HEK293 (cell line): Measurements from ENCODE around the gene COL25A1.
A peak's percentile ranks its signal among the peaks of the same experiment; 100 is the strongest.

Experiments
- GLI2 ChIP-seq: fragments of 450-650 bp; formaldehyde crosslinking; IDR thresholded peaks from 2 replicates; pipeline ENCODE4; 2017; ENCODE audit warnings: missing biosample characterization, missing genetic modification characterization, low read depth, borderline replicate concordance
- GLI4 ChIP-seq: fragments of 450-650 bp; formaldehyde crosslinking; IDR thresholded peaks from 2 replicates; pipeline ENCODE4 v1.5.1; 2016; ENCODE audit warnings: missing biosample characterization, missing genetic modification characterization
- HIC1 ChIP-seq: fragments of 450-650 bp; formaldehyde crosslinking; IDR thresholded peaks from 2 replicates; pipeline ENCODE4 v1.5.1; 2016; ENCODE audit warnings: missing biosample characterization, missing genetic modification characterization
- MEIS1 ChIP-seq: sonication (generic); formaldehyde crosslinking; IDR thresholded peaks from 2 replicates; pipeline ENCODE4 v1.8.1; 2022; ENCODE audit warnings: missing genetic modification reagents, mild to moderate bottlenecking, borderline replicate concordance
- PRDM4 ChIP-seq: fragments of 450-650 bp; formaldehyde crosslinking; IDR thresholded peaks from 2 replicates; pipeline ENCODE4 v1.5.1; 2017; ENCODE audit warnings: missing biosample characterization, missing genetic modification characterization
- TRIM28 ChIP-seq: IDR thresholded peaks from 2 replicates; pipeline ENCODE4 v1.6.1; 2011; ENCODE audit warnings: low read length, control low read depth, borderline replicate concordance
- ZBTB17 ChIP-seq: fragments of 450-650 bp; formaldehyde crosslinking; IDR thresholded peaks from 2 replicates; pipeline ENCODE4 v1.5.1; 2016; ENCODE audit warnings: missing biosample characterization, missing genetic modification characterization
- ZBTB21 ChIP-seq: fragments of 450-650 bp; formaldehyde crosslinking; IDR thresholded peaks from 2 replicates; pipeline ENCODE4 v1.5.1; 2017; ENCODE audit warnings: missing biosample characterization, missing genetic modification characterization
- ZBTB7A ChIP-seq: fragments of 450-650 bp; formaldehyde crosslinking; IDR thresholded peaks from 2 replicates; pipeline ENCODE4 v1.5.1; 2016; ENCODE audit warnings: low read depth, missing biosample characterization, missing genetic modification characterization
- ZNF223 ChIP-seq: fragments of 450-650 bp; formaldehyde crosslinking; IDR thresholded peaks from 2 replicates; pipeline ENCODE4 v1.5.1; 2016; ENCODE audit warnings: missing biosample characterization, missing genetic modification characterization
- ZNF266 ChIP-seq: fragments of 450-650 bp; formaldehyde crosslinking; IDR thresholded peaks from 2 replicates; pipeline ENCODE4 v1.5.1; 2016; ENCODE audit warnings: missing biosample characterization, missing genetic modification characterization, low read depth
- ZNF341 ChIP-seq: fragments of 450-650 bp; formaldehyde crosslinking; IDR thresholded peaks from 2 replicates; pipeline ENCODE4; 2016; ENCODE audit warnings: low read depth, missing biosample characterization, missing genetic modification characterization
- ZNF555 ChIP-seq: fragments of 450-650 bp; formaldehyde crosslinking; conservative IDR thresholded peaks from 2 replicates; pipeline ENCODE4 v1.5.1; 2017; ENCODE audit warnings: missing biosample characterization, mild to moderate bottlenecking, missing genetic modification characterization, inconsistent platforms
- ZNF624 ChIP-seq: fragments of 450-650 bp; formaldehyde crosslinking; IDR thresholded peaks from 2 replicates; pipeline ENCODE4 v1.5.1; 2017; ENCODE audit warnings: missing biosample characterization, missing genetic modification characterization
- ZNF626 ChIP-seq: fragments of 450-650 bp; sonication (Bioruptor Pico); formaldehyde crosslinking; IDR thresholded peaks from 2 replicates; pipeline ENCODE4 v1.5.1; 2018; ENCODE audit warnings: missing biosample characterization, missing genetic modification characterization, inconsistent platforms
- ZNF670 ChIP-seq: fragments of 450-650 bp; formaldehyde crosslinking; IDR thresholded peaks from 2 replicates; pipeline ENCODE4 v1.5.1; 2016; ENCODE audit warnings: missing biosample characterization, missing genetic modification characterization, low read depth
- ZNF768 ChIP-seq: fragments of 450-650 bp; formaldehyde crosslinking; IDR thresholded peaks from 2 replicates; pipeline ENCODE4 v1.5.1; 2018; ENCODE audit warnings: missing biosample characterization, mild to moderate bottlenecking, missing genetic modification characterization
- ZNF792 ChIP-seq: fragments of 450-650 bp; formaldehyde crosslinking; IDR thresholded peaks from 2 replicates; pipeline ENCODE4 v1.5.1; 2016; ENCODE audit warnings: missing biosample characterization, missing genetic modification characterization
- ZNF843 ChIP-seq: fragments of 450-650 bp; formaldehyde crosslinking; IDR thresholded peaks from 2 replicates; pipeline ENCODE4 v1.5.1; 2016; ENCODE audit warnings: missing biosample characterization, missing genetic modification characterization
- TF ChIP-seq, protein P1 (sequence below): fragments of 450-650 bp; formaldehyde crosslinking; IDR thresholded peaks from 2 replicates; pipeline ENCODE4 v1.5.1; 2016; ENCODE audit warnings: missing biosample characterization, missing genetic modification characterization, borderline replicate concordance
- TF ChIP-seq, protein P2 (sequence below): fragments of 450-650 bp; formaldehyde crosslinking; IDR thresholded peaks from 2 replicates; pipeline ENCODE4 v1.5.1; 2016; ENCODE audit warnings: missing biosample characterization, missing genetic modification characterization
- TF ChIP-seq, protein P3 (sequence below): fragments of 450-650 bp; formaldehyde crosslinking; conservative IDR thresholded peaks from 2 replicates; pipeline ENCODE4 v1.5.1; 2016; ENCODE audit warnings: low read depth, missing biosample characterization, missing genetic modification characterization
- TF ChIP-seq, protein P4 (sequence below): fragments of 450-650 bp; formaldehyde crosslinking; IDR thresholded peaks from 2 replicates; pipeline ENCODE4 v1.5.1; 2016; ENCODE audit warnings: missing biosample characterization, missing genetic modification characterization

Gene COL25A1

DNA sequence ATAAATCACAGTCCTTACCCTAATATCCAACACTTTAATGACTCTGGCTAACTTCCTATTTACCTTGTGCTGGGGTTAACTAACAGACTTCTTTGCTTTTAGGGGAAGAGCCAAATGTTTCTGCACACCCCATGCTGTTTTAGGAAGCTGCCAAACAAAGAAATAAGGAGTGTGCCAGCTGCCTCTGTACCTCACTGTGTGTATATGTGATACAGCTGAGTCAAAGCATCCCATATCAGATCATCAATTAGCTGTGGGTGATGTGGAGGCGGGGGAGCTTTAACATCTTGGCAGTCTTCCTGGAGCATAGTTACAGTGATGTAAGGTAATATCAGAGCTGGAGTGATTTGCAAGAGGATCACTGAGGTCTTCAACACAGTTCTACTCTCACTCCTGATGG lies 95.4 kb downstream of the COL25A1 start (continued):
- TF ChIP-seq PRDM4 (tag by site-specific recombination), result peak; percentile 84
- TF ChIP-seq ZNF624 (tag by site-specific recombination), result no peak
- TF ChIP-seq, protein P1, sequence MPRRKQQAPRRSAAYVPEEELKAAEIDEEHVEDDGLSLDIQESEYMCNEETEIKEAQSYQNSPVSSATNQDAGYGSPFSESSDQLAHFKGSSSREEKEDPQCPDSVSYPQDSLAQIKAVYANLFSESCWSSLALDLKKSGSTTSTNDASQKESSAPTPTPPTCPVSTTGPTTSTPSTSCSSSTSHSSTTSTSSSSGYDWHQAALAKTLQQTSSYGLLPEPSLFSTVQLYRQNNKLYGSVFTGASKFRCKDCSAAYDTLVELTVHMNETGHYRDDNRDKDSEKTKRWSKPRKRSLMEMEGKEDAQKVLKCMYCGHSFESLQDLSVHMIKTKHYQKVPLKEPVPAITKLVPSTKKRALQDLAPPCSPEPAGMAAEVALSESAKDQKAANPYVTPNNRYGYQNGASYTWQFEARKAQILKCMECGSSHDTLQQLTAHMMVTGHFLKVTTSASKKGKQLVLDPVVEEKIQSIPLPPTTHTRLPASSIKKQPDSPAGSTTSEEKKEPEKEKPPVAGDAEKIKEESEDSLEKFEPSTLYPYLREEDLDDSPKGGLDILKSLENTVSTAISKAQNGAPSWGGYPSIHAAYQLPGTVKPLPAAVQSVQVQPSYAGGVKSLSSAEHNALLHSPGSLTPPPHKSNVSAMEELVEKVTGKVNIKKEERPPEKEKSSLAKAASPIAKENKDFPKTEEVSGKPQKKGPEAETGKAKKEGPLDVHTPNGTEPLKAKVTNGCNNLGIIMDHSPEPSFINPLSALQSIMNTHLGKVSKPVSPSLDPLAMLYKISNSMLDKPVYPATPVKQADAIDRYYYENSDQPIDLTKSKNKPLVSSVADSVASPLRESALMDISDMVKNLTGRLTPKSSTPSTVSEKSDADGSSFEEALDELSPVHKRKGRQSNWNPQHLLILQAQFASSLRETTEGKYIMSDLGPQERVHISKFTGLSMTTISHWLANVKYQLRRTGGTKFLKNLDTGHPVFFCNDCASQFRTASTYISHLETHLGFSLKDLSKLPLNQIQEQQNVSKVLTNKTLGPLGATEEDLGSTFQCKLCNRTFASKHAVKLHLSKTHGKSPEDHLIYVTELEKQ (tag by site-specific recombination), result peak; percentile 77; the same call in 1 of the 2 replicates
- TF ChIP-seq TRIM28, result peak; percentile 64; the same call in 1 of the 2 replicates
- TF ChIP-seq, protein P2, sequence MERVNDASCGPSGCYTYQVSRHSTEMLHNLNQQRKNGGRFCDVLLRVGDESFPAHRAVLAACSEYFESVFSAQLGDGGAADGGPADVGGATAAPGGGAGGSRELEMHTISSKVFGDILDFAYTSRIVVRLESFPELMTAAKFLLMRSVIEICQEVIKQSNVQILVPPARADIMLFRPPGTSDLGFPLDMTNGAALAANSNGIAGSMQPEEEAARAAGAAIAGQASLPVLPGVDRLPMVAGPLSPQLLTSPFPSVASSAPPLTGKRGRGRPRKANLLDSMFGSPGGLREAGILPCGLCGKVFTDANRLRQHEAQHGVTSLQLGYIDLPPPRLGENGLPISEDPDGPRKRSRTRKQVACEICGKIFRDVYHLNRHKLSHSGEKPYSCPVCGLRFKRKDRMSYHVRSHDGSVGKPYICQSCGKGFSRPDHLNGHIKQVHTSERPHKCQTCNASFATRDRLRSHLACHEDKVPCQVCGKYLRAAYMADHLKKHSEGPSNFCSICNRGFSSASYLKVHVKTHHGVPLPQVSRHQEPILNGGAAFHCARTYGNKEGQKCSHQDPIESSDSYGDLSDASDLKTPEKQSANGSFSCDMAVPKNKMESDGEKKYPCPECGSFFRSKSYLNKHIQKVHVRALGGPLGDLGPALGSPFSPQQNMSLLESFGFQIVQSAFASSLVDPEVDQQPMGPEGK, result peak; percentile 68
- no peak for TF ChIP-seq ZBTB7A (tag by site-specific recombination)
- TF ChIP-seq ZBTB21 (tag by site-specific recombination), result peak; percentile 55; the same call in 1 of the 2 replicates
- TF ChIP-seq MEIS1 (CRISPR knock-in tag), result no peak
- TF ChIP-seq ZBTB17, result peak; percentile 85
- no peak for TF ChIP-seq ZNF266
- TF ChIP-seq ZNF670 (tag by site-specific recombination), result no peak
- no peak for TF ChIP-seq ZNF768 (tag by site-specific recombination)
- no peak for TF ChIP-seq ZNF792 (tag by site-specific recombination)
- no peak for TF ChIP-seq GLI4
- no peak for TF ChIP-seq ZNF626 (tag by site-specific recombination)
- TF ChIP-seq, protein P3, sequence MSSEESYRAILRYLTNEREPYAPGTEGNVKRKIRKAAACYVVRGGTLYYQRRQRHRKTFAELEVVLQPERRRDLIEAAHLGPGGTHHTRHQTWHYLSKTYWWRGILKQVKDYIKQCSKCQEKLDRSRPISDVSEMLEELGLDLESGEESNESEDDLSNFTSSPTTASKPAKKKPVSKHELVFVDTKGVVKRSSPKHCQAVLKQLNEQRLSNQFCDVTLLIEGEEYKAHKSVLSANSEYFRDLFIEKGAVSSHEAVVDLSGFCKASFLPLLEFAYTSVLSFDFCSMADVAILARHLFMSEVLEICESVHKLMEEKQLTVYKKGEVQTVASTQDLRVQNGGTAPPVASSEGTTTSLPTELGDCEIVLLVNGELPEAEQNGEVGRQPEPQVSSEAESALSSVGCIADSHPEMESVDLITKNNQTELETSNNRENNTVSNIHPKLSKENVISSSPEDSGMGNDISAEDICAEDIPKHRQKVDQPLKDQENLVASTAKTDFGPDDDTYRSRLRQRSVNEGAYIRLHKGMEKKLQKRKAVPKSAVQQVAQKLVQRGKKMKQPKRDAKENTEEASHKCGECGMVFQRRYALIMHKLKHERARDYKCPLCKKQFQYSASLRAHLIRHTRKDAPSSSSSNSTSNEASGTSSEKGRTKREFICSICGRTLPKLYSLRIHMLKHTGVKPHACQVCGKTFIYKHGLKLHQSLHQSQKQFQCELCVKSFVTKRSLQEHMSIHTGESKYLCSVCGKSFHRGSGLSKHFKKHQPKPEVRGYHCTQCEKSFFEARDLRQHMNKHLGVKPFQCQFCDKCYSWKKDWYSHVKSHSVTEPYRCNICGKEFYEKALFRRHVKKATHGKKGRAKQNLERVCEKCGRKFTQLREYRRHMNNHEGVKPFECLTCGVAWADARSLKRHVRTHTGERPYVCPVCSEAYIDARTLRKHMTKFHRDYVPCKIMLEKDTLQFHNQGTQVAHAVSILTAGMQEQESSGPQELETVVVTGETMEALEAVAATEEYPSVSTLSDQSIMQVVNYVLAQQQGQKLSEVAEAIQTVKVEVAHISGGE (tag by site-specific recombination), result no peak
- peak; percentile 74; the same call in 1 of the 2 replicates for TF ChIP-seq GLI2 (tag by site-specific recombination)
- TF ChIP-seq ZNF555, result no peak
- TF ChIP-seq ZNF843 (tag by site-specific recombination), result peak; percentile 95
- TF ChIP-seq, protein P4, sequence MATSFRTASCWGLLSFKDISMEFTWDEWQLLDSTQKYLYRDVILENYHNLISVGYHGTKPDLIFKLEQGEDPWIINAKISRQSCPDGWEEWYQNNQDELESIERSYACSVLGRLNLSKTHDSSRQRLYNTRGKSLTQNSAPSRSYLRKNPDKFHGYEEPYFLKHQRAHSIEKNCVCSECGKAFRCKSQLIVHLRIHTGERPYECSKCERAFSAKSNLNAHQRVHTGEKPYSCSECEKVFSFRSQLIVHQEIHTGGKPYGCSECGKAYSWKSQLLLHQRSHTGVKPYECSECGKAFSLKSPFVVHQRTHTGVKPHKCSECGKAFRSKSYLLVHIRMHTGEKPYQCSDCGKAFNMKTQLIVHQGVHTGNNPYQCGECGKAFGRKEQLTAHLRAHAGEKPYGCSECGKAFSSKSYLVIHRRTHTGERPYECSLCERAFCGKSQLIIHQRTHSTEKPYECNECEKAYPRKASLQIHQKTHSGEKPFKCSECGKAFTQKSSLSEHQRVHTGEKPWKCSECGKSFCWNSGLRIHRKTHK (tag by site-specific recombination), result no peak
- peak; percentile 75 for TF ChIP-seq ZNF341
- TF ChIP-seq ZNF223 (tag by site-specific recombination), result no peak
- TF ChIP-seq HIC1, result peak; percentile 87
